ENCODE measurements around the gene RUNX3. TPM values are rescaled to one million over a fixed set of nuclear protein-coding genes. Genes with fewer than 3 reads are reported as not detected.

RUNX3 gene
- total RNA-seq, 1 donor from 2014 or later: 0.41 TPM

GRCh38 chr1:24857507-24858133, 72.5 kb downstream of the RUNX3 start:
- TF ChIP-seq CTCF (conservative IDR thresholded peaks at IDR 0.05): no peak
- no peak for DNase-seq (ENCODE audit: extremely low spot score, unreplicated experiment)
- Mint-ChIP-seq H3K4me1 (ENCODE audit: unreplicated experiment) (peaks cover 12% of the 10 kb centered on the region), H3K27ac (no peak overlapping the region), H3K36me3 (no peaks in the 10 kb centered on the region), H3K27me3 (no peaks in the 10 kb centered on the region), H3K4me3 (no peak overlapping the region), H3K9me3 (no peaks in the 10 kb centered on the region)

- Mint-ChIP-seq H3K4me3 (no peak overlapping the region), H3K9me3 (no peaks in the 10 kb centered on the region), H3K36me3 (no peaks in the 10 kb centered on the region), H3K27ac (no peak overlapping the region), H3K27me3 (no peaks in the 10 kb centered on the region), H3K4me1 (ENCODE audit: unreplicated experiment) (peaks cover 7% of the 10 kb centered on the region)
- no peak for TF ChIP-seq CTCF (conservative IDR thresholded peaks at IDR 0.05)
- no peak for DNase-seq (ENCODE audit: extremely low spot score, unreplicated experiment)
Measured at GRCh38 chr1:24856787-24857506, 73.1 kb downstream of the RUNX3 start.

GRCh38 chr1:24855474-24855873, 74.6 kb downstream of the RUNX3 start:
- Mint-ChIP-seq H3K27ac (no peak overlapping the region), H3K4me1 (ENCODE audit: unreplicated experiment) (peaks cover 7% of the 10 kb centered on the region), H3K9me3 (no peaks in the 10 kb centered on the region)

GRCh38 chr1:24853649-24854048, 76.4 kb downstream of the RUNX3 start:
- Mint-ChIP-seq H3K9me3 (no peaks in the 10 kb centered on the region), H3K27me3 (peaks cover 10% of the 10 kb centered on the region), H3K4me3 (peak overlapping the region; percentile 23), H3K27ac (peak overlapping the region; percentile 60), H3K36me3 (no peaks in the 10 kb centered on the region), H3K4me1 (ENCODE audit: unreplicated experiment) (peaks cover 14% of the 10 kb centered on the region)
- DNase-seq (ENCODE audit: extremely low spot score, unreplicated experiment): no peak
- TF ChIP-seq CTCF (conservative IDR thresholded peaks at IDR 0.05): no peak

More at GRCh38 chr1:24855474-24855873, 74.6 kb downstream of the RUNX3 start:
- Mint-ChIP-seq H3K27me3 (no peaks in the 10 kb centered on the region), H3K36me3 (no peaks in the 10 kb centered on the region), H3K4me3 (no peak overlapping the region)
- DNase-seq (ENCODE audit: extremely low spot score, unreplicated experiment): no peak
- TF ChIP-seq CTCF (conservative IDR thresholded peaks at IDR 0.05): no peak

- H3K36me3 Mint-ChIP-seq: no peaks in the 10 kb centered on the region
- H3K27ac Mint-ChIP-seq: no peak overlapping the region
- H3K27me3 Mint-ChIP-seq: peaks cover 10% of the 10 kb centered on the region
- DNase-seq (ENCODE audit: extremely low spot score, unreplicated experiment): no peak
- H3K4me3 Mint-ChIP-seq: no peak overlapping the region
- TF ChIP-seq CTCF (conservative IDR thresholded peaks at IDR 0.05): no peak
- H3K4me1 Mint-ChIP-seq (ENCODE audit: unreplicated experiment): peaks cover 14% of the 10 kb centered on the region
- no peaks in the 10 kb centered on the region for H3K9me3 Mint-ChIP-seq
Measured at GRCh38 chr1:24850328-24850920, 79.7 kb downstream of the RUNX3 start.
